GM12875 (cell line): ENCODE measurements around the gene PLA2G4E.

ENCODE experiments used
- H3K4me3 ChIP-seq: one replicate; pipeline ENCODE4 v1.5.1; 2011; ENCODE audit warnings: low read depth, low read length, control low read depth
- CTCF ChIP-seq: IDR thresholded peaks from 2 replicates; pipeline ENCODE4 v1.5.1; 2011; ENCODE audit warnings: low read depth, mild to moderate bottlenecking, control low read depth, inconsistent platforms, low read length, moderate library complexity, borderline replicate concordance; ENCODE audit not compliant: insufficient read depth

Gene PLA2G4E

GRCh38 chr15:42042602-42043400, 22.0 kb upstream of the PLA2G4E start:
- no peak overlapping the region for H3K4me3 ChIP-seq
- no peak for TF ChIP-seq CTCF

- no peak for TF ChIP-seq CTCF
Measured at GRCh38 chr15:42038401-42038800, 17.6 kb upstream of the PLA2G4E start.

GRCh38 chr15:42037656-42038055, 16.8 kb upstream of the PLA2G4E start:
- no peak overlapping the region for H3K4me3 ChIP-seq
- no peak for TF ChIP-seq CTCF

More at GRCh38 chr15:42038401-42038800, 17.6 kb upstream of the PLA2G4E start:
- no peak overlapping the region for H3K4me3 ChIP-seq

GRCh38 chr15:42036966-42037365, 16.1 kb upstream of the PLA2G4E start:
- no peak for TF ChIP-seq CTCF

GRCh38 chr15:42036112-42036905, 15.5 kb upstream of the PLA2G4E start:
- no peak overlapping the region for H3K4me3 ChIP-seq
- no peak for TF ChIP-seq CTCF

More at GRCh38 chr15:42036966-42037365, 16.1 kb upstream of the PLA2G4E start:
- no peak overlapping the region for H3K4me3 ChIP-seq

- H3K4me3 ChIP-seq: no peak overlapping the region
- no peak for TF ChIP-seq CTCF
Measured at GRCh38 chr15:42035435-42035761, 14.6 kb upstream of the PLA2G4E start.
